ENCODE measurements around the gene GLB1L3.
A peak's percentile ranks its signal among the peaks of the same experiment; 100 is the strongest.
"Not testable (repeated sequence)": the region's sequence is repeated elsewhere in the genome, so short reads cannot be mapped to it uniquely, and the experiment has no call there.

The GLB1L3 gene

GRCh38 chr11:134276396-134277182 lies 410 bp downstream of the GLB1L3 start:
- DNase-seq = peak in 1 of 2 experiments; percentile 24

GRCh38 chr11:134277183-134278001 lies 1.2 kb downstream of the GLB1L3 start:
- DNase-seq = no peak

GRCh38 chr11:134278356-134278755 lies 2.2 kb downstream of the GLB1L3 start:
- no peak for DNase-seq

GRCh38 chr11:134281635-134282034 lies 5.5 kb downstream of the GLB1L3 start:
- DNase-seq = not testable (repeated sequence)

GRCh38 chr11:134282121-134283045 lies 6.2 kb downstream of the GLB1L3 start:
- no peak for DNase-seq

- no peak for DNase-seq
Measured at GRCh38 chr11:134283461-134284230, 7.5 kb downstream of the GLB1L3 start.

- not testable (repeated sequence) for DNase-seq
Measured at GRCh38 chr11:134284349-134284748, 8.2 kb downstream of the GLB1L3 start.

GRCh38 chr11:134287561-134287960 lies 11.4 kb downstream of the GLB1L3 start:
- DNase-seq = no peak

GRCh38 chr11:134288486-134288885 lies 12.3 kb downstream of the GLB1L3 start:
- no peak for DNase-seq

GRCh38 chr11:134289167-134289566 lies 13.0 kb downstream of the GLB1L3 start:
- no peak for DNase-seq

GRCh38 chr11:134289789-134290188 lies 13.6 kb downstream of the GLB1L3 start:
- DNase-seq = no peak

- DNase-seq = no peak
Measured at GRCh38 chr11:134290646-134291045, 14.5 kb downstream of the GLB1L3 start.

GRCh38 chr11:134291196-134291595 lies 15.0 kb downstream of the GLB1L3 start:
- no peak for DNase-seq

- no peak for DNase-seq
Measured at GRCh38 chr11:134292661-134293060, 16.5 kb downstream of the GLB1L3 start.

- no peak for DNase-seq
Measured at GRCh38 chr11:134293119-134294113, 17.2 kb downstream of the GLB1L3 start.

- DNase-seq = no peak
Measured at GRCh38 chr11:134294664-134295063, 18.5 kb downstream of the GLB1L3 start.

GRCh38 chr11:134312223-134312622 lies 36.0 kb downstream of the GLB1L3 start:
- DNase-seq = no peak

GRCh38 chr11:134312807-134313206 lies 36.6 kb downstream of the GLB1L3 start:
- DNase-seq = no peak

- DNase-seq = no peak
Measured at GRCh38 chr11:134313379-134313778, 37.2 kb downstream of the GLB1L3 start.

- DNase-seq = no peak
Measured at GRCh38 chr11:134313821-134314607, 37.8 kb downstream of the GLB1L3 start.
